ENCODE measurements around the gene TNNI3. TPM values are rescaled to one million over a fixed set of nuclear protein-coding genes. Genes with fewer than 3 reads are reported as not detected.

TNNI3 gene
- total RNA-seq, 1 donor from 2014 or later = not detected

DNA sequence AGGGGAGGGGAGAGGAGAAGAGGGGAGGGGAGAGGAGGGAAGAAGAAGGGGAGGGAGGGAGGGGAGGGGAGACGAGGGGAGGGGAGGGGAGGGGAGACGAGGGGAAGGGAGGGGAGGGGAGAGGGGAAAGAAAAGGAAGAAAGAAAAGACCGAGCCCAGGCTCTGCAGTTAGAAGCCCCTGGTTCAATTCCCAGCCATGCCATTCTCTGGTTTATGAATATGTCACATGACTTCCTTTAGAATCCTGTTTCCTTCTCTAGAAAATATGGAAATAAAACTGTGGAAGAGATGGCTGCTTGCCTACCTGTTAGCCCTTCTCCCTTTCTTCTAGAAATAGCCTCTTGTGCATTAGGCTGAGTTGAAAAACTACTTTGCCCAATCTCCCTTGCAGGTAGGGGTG is 22.8 kb downstream of the TNNI3 start:
- Histone ChIP-seq H3K36me3 (no peaks in the 10 kb centered on the region), H3K4me3 (no peak overlapping the region), H3K27ac (no peak overlapping the region), H3K4me1 (no peaks in the 10 kb centered on the region), H3K9me3 (no peaks in the 10 kb centered on the region), H3K27me3 (peaks cover 9% of the 10 kb centered on the region)
- TF ChIP-seq CTCF (IDR thresholded peaks at IDR 0.05) = no peak
- DNase-seq (ENCODE audit: low spot score in 2 of 2) = no peak
- intact Hi-C loops (cut with DNase I) = no loop called here

- H3K4me1 ChIP-seq = no peaks in the 10 kb centered on the region
- H3K27me3 ChIP-seq = peaks cover 9% of the 10 kb centered on the region
- TF ChIP-seq CTCF (IDR thresholded peaks at IDR 0.05) = no peak
- no peak overlapping the region for H3K27ac ChIP-seq
- H3K9me3 ChIP-seq = no peaks in the 10 kb centered on the region
- no peak overlapping the region for H3K4me3 ChIP-seq
- H3K36me3 ChIP-seq = no peaks in the 10 kb centered on the region
- DNase-seq (ENCODE audit: low spot score in 2 of 2) = no peak
- intact Hi-C loops (cut with DNase I) = no loop called here
Observed at GRCh38 chr19:55133639-55134444, 23.7 kb downstream of the TNNI3 start.

GRCh38 chr19:55132453-55133129 is 24.9 kb downstream of the TNNI3 start:
- peak in 1 of 3 experiments; percentile 6 for TF ChIP-seq CTCF (IDR thresholded peaks at IDR 0.05)
- Histone ChIP-seq H3K4me1 (no peaks in the 10 kb centered on the region), H3K27me3 (peaks cover 6% of the 10 kb centered on the region), H3K4me3 (no peak overlapping the region), H3K27ac (no peak overlapping the region), H3K9me3 (no peaks in the 10 kb centered on the region), H3K36me3 (no peaks in the 10 kb centered on the region)
- intact Hi-C loops (cut with DNase I) = no loop called here
- no peak for DNase-seq (ENCODE audit: low spot score in 2 of 2)

DNA sequence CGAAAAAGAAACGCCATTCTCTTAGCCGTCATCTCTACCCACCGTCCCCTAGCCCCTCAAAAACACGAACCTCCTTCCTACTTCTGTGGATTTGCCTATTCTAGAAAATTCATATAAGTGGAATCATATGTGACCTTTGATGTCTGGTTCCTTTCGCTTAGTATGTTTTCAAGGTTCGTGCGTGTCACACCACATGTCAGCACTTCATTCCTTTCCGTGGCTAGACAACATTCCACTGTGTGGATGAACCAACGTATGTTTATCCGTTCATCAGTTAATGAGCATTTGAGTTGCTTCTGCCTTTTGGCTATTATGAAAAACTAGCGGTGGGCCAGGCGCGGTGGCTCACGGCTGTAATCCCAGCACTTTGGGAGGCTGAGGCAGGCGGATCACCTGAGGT is 26.1 kb downstream of the TNNI3 start:
- intact Hi-C loops (cut with DNase I) = no loop called here
- no peaks in the 10 kb centered on the region for H3K9me3 ChIP-seq
- DNase-seq (ENCODE audit: low spot score in 2 of 2) = no peak
- H3K27ac ChIP-seq = no peak overlapping the region
- H3K4me1 ChIP-seq = no peaks in the 10 kb centered on the region
- H3K4me3 ChIP-seq = no peak overlapping the region
- H3K27me3 ChIP-seq = peaks cover 6% of the 10 kb centered on the region
- TF ChIP-seq CTCF (IDR thresholded peaks at IDR 0.05) = no peak
- H3K36me3 ChIP-seq = no peaks in the 10 kb centered on the region

- H3K4me1 ChIP-seq = peaks cover 11 to 28% of the 10 kb centered on the region in 2 donors
- no peaks in the 10 kb centered on the region for H3K27me3 ChIP-seq
- no peaks in the 10 kb centered on the region for H3K9me3 ChIP-seq
- no peak overlapping the region for H3K4me3 ChIP-seq
- no peak overlapping the region for H3K27ac ChIP-seq
- no peak for DNase-seq (ENCODE audit: low spot score in 2 of 2)
- intact Hi-C loops (cut with DNase I) = loop anchor here (5.0 to 10.0 kb wide), 7 partner anchors 163 to 1254 kb away; partner anchors contain the start of genes BRSK1, CDC42EP5, HSPBP1 and MYADM
- no peak for TF ChIP-seq CTCF (IDR thresholded peaks at IDR 0.05)
- no peaks in the 10 kb centered on the region for H3K36me3 ChIP-seq
Observed at GRCh38 chr19:55119053-55119452, 38.5 kb downstream of the TNNI3 start.
